ENCODE measurements around the gene TSKU.

The TSKU gene

DNA sequence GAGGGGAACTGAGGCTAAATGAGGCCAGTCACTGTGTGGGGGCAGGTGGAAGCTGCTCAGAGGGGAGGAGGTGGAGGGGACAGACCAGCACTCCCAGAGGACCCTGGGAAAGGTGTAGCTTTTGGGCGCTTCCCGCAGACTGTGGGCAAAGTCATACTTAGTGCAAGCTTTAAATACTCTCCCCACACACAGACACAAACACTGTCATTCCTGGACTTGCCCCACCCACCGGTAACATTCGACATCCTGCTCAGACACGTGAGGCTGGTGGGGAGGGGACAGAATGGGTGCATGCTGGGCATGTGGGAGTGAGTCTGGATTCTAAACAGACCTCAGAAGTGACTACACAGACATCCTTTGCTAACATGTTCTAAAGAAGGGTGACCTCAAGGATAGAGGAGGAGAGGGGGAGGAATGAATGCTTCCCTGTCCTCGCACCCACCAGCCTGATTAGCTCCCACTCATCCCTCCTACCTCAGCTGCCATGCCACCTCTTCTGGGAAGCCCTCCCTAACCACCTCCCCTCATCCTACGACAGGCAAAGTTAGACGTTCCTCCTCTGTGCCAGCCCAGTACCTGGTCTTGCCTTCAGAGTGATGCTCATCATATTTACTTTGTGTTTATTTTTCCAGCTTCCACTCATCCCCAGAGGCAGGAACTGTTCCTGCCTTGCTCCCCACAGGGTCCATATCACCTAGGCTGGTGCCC lies 22.2 kb downstream of the TSKU start:
- peaks cover 7 to 29% (median 17%) of the 10 kb centered on the region in 10 experiments; a peak in 16 of 20 replicates for H3K4me1 ChIP-seq
- H3K9ac ChIP-seq: no peak overlapping the region
- peak overlapping the region in 3 of 11 experiments; percentile 17 to 37 (median 26); a peak in 3 of 22 replicates for H3K4me2 ChIP-seq
- H4K20me1 ChIP-seq: peaks cover 0 to 8% (median 0%) of the 10 kb centered on the region in 11 experiments; a peak in 2 of 22 replicates
- H3K27ac ChIP-seq: no peak overlapping the region
- no peaks in the 10 kb centered on the region; a peak in 1 of 22 replicates for H3K27me3 ChIP-seq
- H3K4me3 ChIP-seq: no peak overlapping the region
- H3K9me3 ChIP-seq (replicated peaks in 1 of 11): no peaks in the 10 kb centered on the region
- no peak for TF ChIP-seq Cebpa-rat (IDR thresholded peaks at IDR 0.05)
- no peaks in the 10 kb centered on the region for H3K36me3 ChIP-seq

DNA sequence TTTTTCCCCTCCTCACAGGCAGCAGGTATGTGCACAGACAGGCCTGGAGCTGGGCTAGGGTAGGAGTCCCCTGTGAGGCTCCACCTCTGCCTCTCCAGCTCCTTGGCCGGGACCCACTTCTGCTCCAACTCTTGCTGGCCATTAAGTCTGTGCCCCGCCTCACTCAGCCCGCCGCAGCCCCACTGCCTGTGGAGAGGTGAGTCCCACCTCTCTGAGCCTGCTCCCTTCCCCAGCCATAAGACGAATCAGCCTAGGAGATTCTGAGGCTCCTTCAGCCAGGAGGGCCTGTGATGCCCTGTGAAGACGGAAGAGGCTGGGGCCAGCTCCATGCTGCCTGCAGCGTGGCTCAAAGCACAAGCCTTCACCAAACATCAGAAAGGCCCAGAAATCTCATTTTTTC lies 23.0 kb downstream of the TSKU start:
- Histone ChIP-seq H3K4me3 (no peak overlapping the region), H3K27me3 (no peaks in the 10 kb centered on the region; a peak in 1 of 22 replicates), H3K27ac (no peak overlapping the region), H4K20me1 (peaks cover 0 to 5% (median 0%) of the 10 kb centered on the region in 11 experiments; a peak in 2 of 22 replicates), H3K9ac (no peak overlapping the region), H3K9me3 (replicated peaks in 1 of 11) (no peaks in the 10 kb centered on the region), H3K4me2 (no peak overlapping the region), H3K36me3 (no peaks in the 10 kb centered on the region), H3K4me1 (peaks cover 7 to 29% (median 19%) of the 10 kb centered on the region in 10 experiments; a peak in 16 of 20 replicates)
- no peak for TF ChIP-seq Cebpa-rat (IDR thresholded peaks at IDR 0.05)

DNA sequence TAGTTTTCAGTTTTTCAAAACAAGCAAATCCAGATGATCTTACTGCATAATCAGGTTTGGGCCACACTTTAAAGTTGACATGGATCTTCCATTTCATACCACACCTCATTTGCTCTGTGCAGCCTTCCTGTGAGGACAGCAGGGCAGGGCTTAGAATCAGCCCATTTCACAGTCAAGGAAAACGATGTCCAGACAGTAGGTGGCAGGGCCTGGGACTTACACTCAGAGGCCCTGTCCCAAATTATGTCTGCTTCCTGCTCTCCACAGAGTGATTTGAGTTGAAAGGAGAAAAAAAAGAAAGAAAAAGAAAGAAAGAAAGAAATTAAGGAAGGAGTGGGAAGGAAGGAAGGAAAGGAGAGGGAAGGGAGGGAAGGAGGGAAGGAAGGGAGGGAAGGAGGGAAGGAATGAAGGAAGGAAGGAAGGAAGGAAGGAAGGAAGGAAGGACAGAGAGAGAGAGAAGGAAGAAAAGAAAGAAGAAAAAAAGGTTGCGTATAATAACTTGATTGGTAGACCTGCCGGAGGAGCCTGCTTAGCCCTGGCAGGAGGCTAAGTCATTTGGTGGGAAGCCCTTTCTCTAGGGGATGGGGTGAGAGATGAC lies 23.6 kb downstream of the TSKU start:
- Histone ChIP-seq H4K20me1 (peaks cover 0 to 4% (median 0%) of the 10 kb centered on the region in 11 experiments; a peak in 1 of 22 replicates), H3K4me1 (peaks cover 7 to 29% (median 19%) of the 10 kb centered on the region in 10 experiments; a peak in 16 of 20 replicates), H3K27me3 (no peaks in the 10 kb centered on the region; a peak in 1 of 22 replicates), H3K4me3 (no peak overlapping the region), H3K4me2 (peak overlapping the region in 3 of 11 experiments; percentile 15 to 40 (median 21); a peak in 2 of 22 replicates), H3K36me3 (no peaks in the 10 kb centered on the region), H3K9ac (no peak overlapping the region), H3K27ac (no peak overlapping the region), H3K9me3 (replicated peaks in 1 of 11) (no peaks in the 10 kb centered on the region)
- TF ChIP-seq Cebpa-rat (IDR thresholded peaks at IDR 0.05): no peak

DNA sequence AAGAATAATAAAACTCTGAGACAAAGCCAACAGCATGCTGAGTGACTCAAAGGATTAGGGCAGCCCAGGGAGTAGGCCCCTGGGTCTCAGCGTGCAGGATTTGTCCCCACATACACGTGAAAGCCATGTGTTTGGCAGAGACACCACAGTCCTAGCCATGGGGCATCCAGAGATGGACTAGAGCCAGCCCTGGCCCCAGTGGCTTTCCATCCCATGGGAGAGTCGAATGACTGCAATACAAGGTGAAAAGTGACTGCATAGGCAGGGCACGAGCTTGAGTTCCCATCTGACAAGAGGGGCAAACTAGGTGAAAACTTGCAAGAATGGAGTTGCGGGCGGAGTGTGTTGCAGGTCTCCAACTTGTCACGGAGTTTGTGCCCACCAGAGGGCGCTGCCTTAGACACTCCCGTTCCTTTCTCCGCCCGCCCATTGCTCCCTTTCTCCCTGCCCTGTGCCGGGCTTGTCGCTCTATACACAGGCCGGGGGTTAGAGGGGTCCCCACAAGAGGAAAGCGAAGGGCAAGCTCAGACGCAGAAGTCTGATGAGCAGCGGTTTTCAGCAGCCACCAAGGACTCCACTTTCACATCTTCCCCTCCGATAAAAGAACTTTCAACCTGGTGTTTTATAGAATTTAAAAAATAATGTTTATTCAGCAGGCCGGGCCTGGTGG lies 24.2 kb downstream of the TSKU start:
- H3K9me3 ChIP-seq (replicated peaks in 1 of 11): 0 out of 22 replicates have a peak, but pooled peaks cover 0 to 3% (median 0%) of the 10 kb centered on the region in 11 experiments
- peaks cover 0 to 4% (median 0%) of the 10 kb centered on the region in 11 experiments; a peak in 1 of 22 replicates for H4K20me1 ChIP-seq
- peaks cover 7 to 29% (median 19%) of the 10 kb centered on the region in 10 experiments; a peak in 16 of 20 replicates for H3K4me1 ChIP-seq
- H3K9ac ChIP-seq: no peak overlapping the region
- no peaks in the 10 kb centered on the region; a peak in 1 of 22 replicates for H3K27me3 ChIP-seq
- peak overlapping the region in 6 of 11 experiments; percentile 12 to 56 (median 27); a peak in 6 of 22 replicates for H3K4me2 ChIP-seq
- TF ChIP-seq Cebpa-rat (IDR thresholded peaks at IDR 0.05): no peak
- H3K36me3 ChIP-seq: no peaks in the 10 kb centered on the region
- H3K27ac ChIP-seq: no peak overlapping the region
- no peak overlapping the region for H3K4me3 ChIP-seq

DNA sequence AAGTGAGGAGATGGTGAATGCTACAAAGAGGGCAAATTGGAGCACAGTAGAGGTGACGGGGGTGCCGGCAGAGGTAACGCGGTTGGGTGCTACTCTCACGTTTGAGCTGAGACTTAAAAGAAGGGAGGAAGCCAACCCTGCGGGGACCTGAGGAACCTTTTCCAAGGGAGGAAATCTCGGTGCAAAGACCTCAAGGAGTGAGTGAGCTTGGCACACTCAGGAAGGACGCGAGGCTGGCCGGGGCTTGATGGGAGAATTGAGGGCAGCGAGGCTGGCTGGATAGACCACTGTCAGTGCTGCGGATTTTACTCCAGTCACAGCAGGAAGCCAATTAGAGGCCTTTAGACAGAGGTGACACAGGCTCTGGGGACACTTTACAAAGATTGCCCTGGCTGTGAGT lies 25.0 kb downstream of the TSKU start:
- Histone ChIP-seq H3K9me3 (replicated peaks in 1 of 11) (peaks cover 0 to 11% (median 4%) of the 10 kb centered on the region in 11 experiments; a peak in 7 of 22 replicates), H3K36me3 (no peaks in the 10 kb centered on the region), H3K4me2 (no peak overlapping the region), H3K27ac (no peak overlapping the region), H3K4me3 (no peak overlapping the region), H3K9ac (no peak overlapping the region), H3K27me3 (no peaks in the 10 kb centered on the region; a peak in 1 of 22 replicates), H3K4me1 (peaks cover 7 to 26% (median 18%) of the 10 kb centered on the region in 10 experiments; a peak in 16 of 20 replicates), H4K20me1 (peaks cover 0 to 2% (median 0%) of the 10 kb centered on the region in 11 experiments; a peak in 1 of 22 replicates)
- TF ChIP-seq Cebpa-rat (IDR thresholded peaks at IDR 0.05): no peak

DNA sequence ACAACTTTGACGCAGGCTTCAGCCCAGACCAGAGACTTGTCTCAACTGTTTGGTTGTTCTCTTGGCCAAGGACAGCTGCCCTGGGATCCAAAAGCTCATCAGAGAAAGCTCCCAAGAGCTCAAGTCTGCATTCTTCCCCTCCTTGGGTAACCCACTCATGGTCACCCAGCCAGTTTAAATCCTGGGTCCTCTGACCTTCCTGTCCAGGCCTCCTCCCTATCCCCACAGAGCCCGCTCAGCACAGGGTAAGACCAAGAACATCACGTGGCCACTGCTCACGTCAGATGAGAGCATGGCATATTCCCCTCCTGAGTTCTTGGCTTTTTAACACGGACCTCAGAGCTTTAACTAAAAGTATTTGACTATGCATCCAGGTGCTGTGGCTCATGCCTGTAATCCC lies 25.8 kb downstream of the TSKU start:
- Histone ChIP-seq H4K20me1 (no peaks in the 10 kb centered on the region), H3K9me3 (replicated peaks in 1 of 11) (peaks cover 3 to 18% (median 9%) of the 10 kb centered on the region in 11 experiments), H3K27me3 (no peaks in the 10 kb centered on the region; a peak in 1 of 22 replicates), H3K36me3 (no peaks in the 10 kb centered on the region), H3K9ac (no peak overlapping the region), H3K4me1 (peaks cover 0 to 18% (median 9%) of the 10 kb centered on the region in 10 experiments; a peak in 12 of 20 replicates), H3K27ac (no peak overlapping the region), H3K4me2 (no peak overlapping the region), H3K4me3 (no peak overlapping the region)
- TF ChIP-seq Cebpa-rat (IDR thresholded peaks at IDR 0.05): no peak

DNA sequence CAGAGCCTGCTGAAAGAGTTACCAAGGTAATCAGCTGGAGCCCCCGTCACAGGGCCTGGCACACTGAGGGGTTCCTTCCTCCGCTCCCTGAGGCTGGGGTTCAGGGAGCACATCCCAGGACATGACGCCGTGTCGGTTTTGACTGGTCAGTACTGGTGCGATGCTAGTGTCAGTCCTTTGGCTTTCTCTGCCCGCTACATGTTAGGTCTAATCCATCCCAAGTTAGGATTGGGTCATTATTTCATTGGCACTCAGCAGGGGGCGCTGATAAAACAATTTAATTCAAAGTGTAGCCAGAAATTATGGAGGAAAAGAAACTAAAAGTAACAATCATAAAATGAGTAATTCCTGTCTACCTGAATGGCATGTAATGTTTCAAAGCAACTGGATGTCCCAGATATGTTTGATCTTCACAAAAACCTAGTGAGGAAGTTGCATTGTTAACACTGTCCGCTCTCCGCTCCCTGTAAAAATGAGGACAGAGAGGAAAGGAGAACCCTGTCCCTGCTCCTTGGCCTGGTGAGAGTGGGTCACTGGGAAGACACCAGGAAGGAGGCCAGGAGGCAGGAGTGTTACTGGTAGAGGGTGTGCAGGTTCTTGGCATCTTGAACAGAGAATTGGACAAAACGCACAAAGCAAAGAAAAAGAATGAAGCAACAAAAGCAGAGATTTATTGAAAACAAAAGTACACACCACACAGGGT lies 27.1 kb downstream of the TSKU start:
- Histone ChIP-seq H4K20me1 (no peaks in the 10 kb centered on the region), H3K4me2 (peak overlapping the region in 1 of 11 experiments; percentile 3; a peak in 1 of 22 replicates), H3K27me3 (no peaks in the 10 kb centered on the region; a peak in 1 of 22 replicates), H3K9ac (no peak overlapping the region; a peak in 1 of 22 replicates), H3K27ac (no peak overlapping the region), H3K9me3 (replicated peaks in 1 of 11) (peaks cover 16 to 31% (median 22%) of the 10 kb centered on the region in 11 experiments), H3K4me3 (no peak overlapping the region), H3K4me1 (peaks cover 0 to 9% (median under 1%) of the 10 kb centered on the region in 10 experiments; a peak in 4 of 20 replicates), H3K36me3 (peaks cover 0 to 6% (median 0%) of the 10 kb centered on the region in 11 experiments; a peak in 1 of 22 replicates)
- no peak for TF ChIP-seq Cebpa-rat (IDR thresholded peaks at IDR 0.05)

DNA sequence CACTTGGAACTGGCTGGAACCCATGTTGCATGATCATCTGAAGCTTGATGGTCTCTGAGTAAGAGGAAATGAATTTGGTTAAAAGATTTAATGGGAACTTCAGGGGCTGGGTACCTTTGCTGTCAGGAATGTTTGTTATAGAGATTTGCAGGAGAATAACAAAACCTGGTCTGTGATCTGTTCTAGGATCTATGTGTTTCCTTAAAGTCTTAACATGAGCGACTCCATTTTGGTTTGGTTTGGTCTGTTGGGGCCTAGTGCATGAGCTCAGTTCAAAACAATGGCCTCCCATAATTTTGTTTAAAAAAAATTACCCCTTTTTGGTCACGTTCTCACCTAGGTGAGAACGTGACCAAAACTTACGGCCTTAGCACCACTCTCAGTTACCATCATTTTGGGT lies 28.1 kb downstream of the TSKU start:
- Histone ChIP-seq H3K27me3 (no peaks in the 10 kb centered on the region), H3K9ac (no peak overlapping the region), H3K4me1 (peaks cover 0 to 8% (median 0%) of the 10 kb centered on the region in 10 experiments; a peak in 2 of 20 replicates), H3K36me3 (peaks cover 0 to 6% (median 0%) of the 10 kb centered on the region in 11 experiments; a peak in 1 of 22 replicates), H4K20me1 (no peaks in the 10 kb centered on the region), H3K4me3 (no peak overlapping the region), H3K4me2 (no peak overlapping the region), H3K27ac (no peak overlapping the region), H3K9me3 (replicated peaks in 1 of 11) (peaks cover 25 to 41% (median 32%) of the 10 kb centered on the region in 11 experiments)
- no peak for TF ChIP-seq Cebpa-rat (IDR thresholded peaks at IDR 0.05)

Data from BLaER1 treated with 17β-estradiol and CSF1 and Interleukin-3, amounts not matched to agents 10 nM and 100 nM (cell line).